PC-9 (cell line): Measurements from ENCODE around the gene PACRG. TPM values are rescaled to one million over a fixed set of nuclear protein-coding genes. Genes with fewer than 3 reads are reported as not detected.
A peak's percentile ranks its signal among the peaks of the same experiment; 100 is the strongest.

Experiments
- BruUV-seq: library from RNA; stranded (reverse); fragments of 400-500 nt; replicated peaks from 2 replicates; lab custom pipeline; 2021; lab: Mats Ljungman, UMichigan
- CTCF ChIA-PET: fragments of 300-600 bp; sonication (Branson Sonifier 250); formaldehyde crosslinking; loops from one replicate; lab custom pipeline; 2022; ENCODE audit warnings: antibody characterized with exemption; lab: Charles Lee
- POLR2A ChIA-PET: fragments of 300-600 bp; sonication (Branson Sonifier 250); formaldehyde crosslinking; loops from one replicate; lab custom pipeline; 2022; ENCODE audit warnings: antibody characterized with exemption; ENCODE audit not compliant: unreplicated experiment; lab: Charles Lee
- DNase-seq, 2 experiments: peaks; one replicate each; pipeline versions ENCODE4 v3.0.0 to v3.0.0-alpha.2; 2015 to 2022; ENCODE audit warnings: mixed read lengths in 1 of 2
- H2AFZ ChIP-seq: fragments of 200-600 bp; sonication (generic); 2 replicates; pipeline ENCODE4 v1.8.1; 2017; ENCODE audit warnings: antibody characterized with exemption
- H3F3A ChIP-seq: fragments of 200-600 bp; sonication (generic); 2 replicates; pipeline ENCODE4 v1.8.1; 2017; ENCODE audit warnings: antibody characterized with exemption, mild to moderate bottlenecking, low read depth; ENCODE audit not compliant: insufficient read depth
- H3K27ac ChIP-seq: fragments of 200-600 bp; sonication (generic); 2 replicates; pipeline ENCODE4 v1.6.1; 2016; ENCODE audit warnings: mixed run types
- H3K27me3 ChIP-seq: fragments of 200-600 bp; sonication (generic); 2 replicates; pipeline ENCODE4 v1.6.1; 2016; ENCODE audit warnings: low read depth, mixed run types; ENCODE audit not compliant: insufficient read depth
- H3K36me3 ChIP-seq: fragments of 200-600 bp; sonication (generic); 2 replicates; pipeline ENCODE4 v1.6.1; 2016; ENCODE audit warnings: low read depth, mixed run types
- H3K4me1 ChIP-seq: fragments of 200-600 bp; sonication (generic); replicated peaks from 2 replicates; pipeline ENCODE4 v1.6.1; 2016; ENCODE audit warnings: mixed run types; ENCODE audit not compliant: insufficient read depth
- H3K4me2 ChIP-seq: fragments of 200-600 bp; sonication (generic); 2 replicates; pipeline ENCODE4 v1.6.1; 2017; ENCODE audit warnings: mixed run types
- H3K4me3 ChIP-seq: fragments of 200-600 bp; sonication (generic); 2 replicates; pipeline ENCODE4 v1.6.1; 2016; ENCODE audit warnings: mixed run types
- H3K79me2 ChIP-seq: fragments of 200-600 bp; sonication (generic); 2 replicates; pipeline ENCODE4 v1.6.1; 2017; ENCODE audit warnings: low read depth, mixed run types
- H3K9me2 ChIP-seq: fragments of 200-600 bp; sonication (generic); 2 replicates; pipeline ENCODE4 v1.8.1; 2017; ENCODE audit warnings: mild to moderate bottlenecking; ENCODE audit not compliant: insufficient read depth
- H3K9me3 ChIP-seq: fragments of 200-600 bp; sonication (generic); 2 replicates; pipeline ENCODE4 v1.8.1; 2016; ENCODE audit warnings: low read depth; ENCODE audit not compliant: insufficient read depth
- H4K20me1 ChIP-seq: fragments of 200-600 bp; sonication (generic); 2 replicates; pipeline ENCODE4 v1.8.1; 2017; ENCODE audit not compliant: insufficient read depth
- CTCF ChIP-seq: fragments of 200-600 bp; sonication (generic); conservative IDR thresholded peaks from 2 replicates; pipeline ENCODE4 v1.6.1; 2017; ENCODE audit warnings: mixed run types, antibody characterized with exemption, mild to moderate bottlenecking, moderate library complexity
- EZH2 ChIP-seq: fragments of 200-600 bp; sonication (generic); IDR thresholded peaks from 2 replicates; pipeline ENCODE4 v1.8.0; 2017; ENCODE audit warnings: antibody characterized with exemption, low read depth
- intact Hi-C: fragments of 100-400 bp; cut with micrococcal nuclease; formaldehyde crosslinking; loops from one replicate; pipeline ENCODE4 v1.10.0; 2022; ENCODE audit not compliant: unreplicated experiment
- total RNA-seq: library from RNA; stranded (reverse); gene quantifications from 2 replicates; pipeline ENCODE4 v1.2.3, GENCODE V29; 2021

The PACRG gene
- total RNA-seq, 1 experiment from 2014 or later = not detected

GRCh38 chr6:163311830-163312229 is 584.1 kb downstream of the PACRG start:
- Histone ChIP-seq H3K9me3 (no peaks in the 10 kb centered on the region), H3K9me2 (no peaks in the 10 kb centered on the region), H3K4me1 (peaks cover 58% of the 10 kb centered on the region), H3K79me2 (no peaks in the 10 kb centered on the region), H3K4me3 (no peak overlapping the region), H3K27ac (peak overlapping the region; percentile 99), H3K27me3 (no peaks in the 10 kb centered on the region), H2AFZ (no peak overlapping the region), H3K4me2 (peak overlapping the region; percentile 80), H3F3A (peaks cover 43% of the 10 kb centered on the region), H3K36me3 (no peaks in the 10 kb centered on the region), H4K20me1 (no peaks in the 10 kb centered on the region)
- intact Hi-C loops = loop anchor here (1.0 to 5.0 kb wide), 3 partner anchors 31 to 80 kb away; no protein-coding TSS in a partner anchor
- ChIA-PET CTCF (no interaction called here), POLR2A (interaction anchor here (0.6 to 0.7 kb wide), 2 partner anchors 41 to 1088 kb away, joined by 3 to 5 read pairs; no protein-coding TSS in a partner anchor)
- no TSS peak for BruUV-seq
- TF ChIP-seq EZH2 (no peak), CTCF (no peak)
- DNase-seq = peak; percentile 47 to 99

GRCh38 chr6:163313566-163313965 is 585.8 kb downstream of the PACRG start:
- H3K27me3 ChIP-seq = no peaks in the 10 kb centered on the region
- TF ChIP-seq EZH2 (no peak), CTCF (no peak)

GRCh38 chr6:163313981-163314380 is 586.2 kb downstream of the PACRG start:
- peaks cover 25% of the 10 kb centered on the region for H3F3A ChIP-seq
- intact Hi-C loops = loop anchor here (5.0 kb wide), 2 partner anchors 38 to 78 kb away; no protein-coding TSS in a partner anchor
- no peaks in the 10 kb centered on the region for H3K9me2 ChIP-seq
- ChIA-PET CTCF (no interaction called here), POLR2A (no interaction called here)
- H2AFZ ChIP-seq = no peak overlapping the region
- no peaks in the 10 kb centered on the region for H3K9me3 ChIP-seq
- no peak for TF ChIP-seq EZH2
- TF ChIP-seq CTCF = no peak
- no peak for DNase-seq
- no peaks in the 10 kb centered on the region for H3K27me3 ChIP-seq
- no peak overlapping the region for H3K4me2 ChIP-seq
- no TSS peak for BruUV-seq
- no peaks in the 10 kb centered on the region for H3K79me2 ChIP-seq
- H3K27ac ChIP-seq = no peak overlapping the region
- no peaks in the 10 kb centered on the region for H3K36me3 ChIP-seq
- H3K4me3 ChIP-seq = no peak overlapping the region
- H4K20me1 ChIP-seq = no peaks in the 10 kb centered on the region
- H3K4me1 ChIP-seq = peaks cover 37% of the 10 kb centered on the region

More at GRCh38 chr6:163313566-163313965, 585.8 kb downstream of the PACRG start:
- H3K4me1 ChIP-seq = peaks cover 41% of the 10 kb centered on the region
- peaks cover 29% of the 10 kb centered on the region for H3F3A ChIP-seq
- no peak overlapping the region for H3K27ac ChIP-seq
- H3K4me3 ChIP-seq = no peak overlapping the region
- H3K9me3 ChIP-seq = no peaks in the 10 kb centered on the region
- POLR2A ChIA-PET = no interaction called here
- CTCF ChIA-PET = no interaction called here
- BruUV-seq = no TSS peak
- H3K4me2 ChIP-seq = no peak overlapping the region
- no peak for DNase-seq
- H2AFZ ChIP-seq = no peak overlapping the region
- H3K9me2 ChIP-seq = no peaks in the 10 kb centered on the region
- H4K20me1 ChIP-seq = no peaks in the 10 kb centered on the region
- intact Hi-C loops = loop anchor here (5.0 kb wide), 2 partner anchors 39 to 79 kb away; no protein-coding TSS in a partner anchor
- H3K79me2 ChIP-seq = no peaks in the 10 kb centered on the region
- no peaks in the 10 kb centered on the region for H3K36me3 ChIP-seq
